IPS DF 6.9 (cell line): ENCODE data around the gene CLINT1.

Experiments used
- DNase-seq: peaks from one replicate; pipeline ENCODE4 v3.0.0-alpha.2; 2013; ENCODE audit warnings: low read depth, low spot score
- H3K27ac ChIP-seq: one replicate; pipeline ENCODE4 v1.5.1; 2013; ENCODE audit warnings: low read length, control low read depth
- H3K27me3 ChIP-seq: 2 replicates; pipeline ENCODE4 v1.6.1; 2013; ENCODE audit warnings: mild to moderate bottlenecking, low read length; ENCODE audit not compliant: control insufficient read depth, insufficient read depth
- H3K36me3 ChIP-seq: 2 replicates; pipeline ENCODE4 v1.6.1; 2013; ENCODE audit warnings: low read length; ENCODE audit not compliant: control insufficient read depth, insufficient read depth
- H3K4me1 ChIP-seq: 2 replicates; pipeline ENCODE4 v1.6.1; 2013; ENCODE audit warnings: low read length; ENCODE audit not compliant: control insufficient read depth, insufficient read depth
- H3K4me3 ChIP-seq: 2 replicates; pipeline ENCODE4 v1.5.1; 2013; ENCODE audit warnings: mild to moderate bottlenecking, low read length
- H3K9me3 ChIP-seq: 2 replicates; pipeline ENCODE4 v1.6.1; 2013; ENCODE audit warnings: low read length, inconsistent platforms; ENCODE audit not compliant: control insufficient read depth, insufficient read depth
- WGBS: extraction: QIAGEN DNeasy Blood & Tissue Kit; methylation state at CpG from one replicate; pipeline ENCODE4 v1.1.7; 2013; ENCODE audit warnings: mixed read lengths, missing lambda C conversion rate; ENCODE audit not compliant: insufficient read length, insufficient coverage; 5-methylcytosine and 5-hydroxymethylcytosine counted together

Gene CLINT1

DNA sequence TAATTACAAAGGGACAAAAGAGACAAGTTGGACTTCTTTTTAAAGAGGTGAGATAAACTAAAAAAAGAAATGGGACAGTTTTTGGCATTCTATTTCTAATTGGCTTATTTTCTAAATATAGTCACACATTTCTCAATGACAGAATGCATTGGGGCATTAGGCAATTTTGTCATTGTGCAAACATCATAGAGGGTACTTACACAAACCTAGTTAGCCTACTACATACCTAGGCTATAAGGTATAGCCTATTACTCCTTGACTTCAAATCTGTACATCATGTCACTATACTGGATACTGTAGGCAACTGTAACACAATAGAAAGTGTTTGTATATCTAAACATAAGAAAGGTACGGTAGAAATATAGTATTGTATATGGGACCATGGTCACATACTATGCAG lies 59.4 kb downstream of the CLINT1 start:
- H3K36me3 ChIP-seq: peaks cover 2% of the 10 kb centered on the region; the same call in 1 of the 2 replicates

DNA sequence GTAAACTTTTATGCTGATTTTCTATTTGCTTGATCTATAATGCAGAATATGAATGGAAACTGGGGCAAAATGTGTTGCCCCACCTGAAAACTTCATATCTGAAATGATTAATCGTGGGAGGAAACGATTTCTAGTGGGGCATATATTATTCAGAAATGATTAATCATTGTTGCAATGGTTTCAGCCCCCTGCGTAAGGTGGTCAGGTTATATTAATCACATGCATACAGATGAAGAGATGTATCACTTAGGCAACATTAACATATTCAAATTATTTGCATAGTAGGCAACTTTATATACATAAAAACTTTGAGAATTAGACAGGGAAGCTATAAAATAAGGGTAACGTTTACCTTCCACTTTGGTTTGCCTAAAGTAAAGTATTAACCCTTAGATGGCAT lies 65.6 kb downstream of the CLINT1 start:
- no peak for DNase-seq
- Histone ChIP-seq H3K36me3 (no peaks in the 10 kb centered on the region; the same call in 1 of the 2 replicates), H3K27me3 (no peaks in the 10 kb centered on the region), H3K9me3 (no peaks in the 10 kb centered on the region), H3K27ac (no peak overlapping the region), H3K4me3 (no peak overlapping the region), H3K4me1 (no peaks in the 10 kb centered on the region)
- no CpG with 5 or more reads among the region's 4 CpGs for WGBS

More for the DNA sequence above, 59.4 kb downstream of the CLINT1 start:
- no peak overlapping the region for H3K4me3 ChIP-seq
- no peak overlapping the region for H3K27ac ChIP-seq
- DNase-seq: no peak
- WGBS: no CpG with 5 or more reads among the region's 1 CpG
- no peaks in the 10 kb centered on the region for H3K27me3 ChIP-seq
- no peaks in the 10 kb centered on the region for H3K4me1 ChIP-seq
- no peaks in the 10 kb centered on the region for H3K9me3 ChIP-seq

DNA sequence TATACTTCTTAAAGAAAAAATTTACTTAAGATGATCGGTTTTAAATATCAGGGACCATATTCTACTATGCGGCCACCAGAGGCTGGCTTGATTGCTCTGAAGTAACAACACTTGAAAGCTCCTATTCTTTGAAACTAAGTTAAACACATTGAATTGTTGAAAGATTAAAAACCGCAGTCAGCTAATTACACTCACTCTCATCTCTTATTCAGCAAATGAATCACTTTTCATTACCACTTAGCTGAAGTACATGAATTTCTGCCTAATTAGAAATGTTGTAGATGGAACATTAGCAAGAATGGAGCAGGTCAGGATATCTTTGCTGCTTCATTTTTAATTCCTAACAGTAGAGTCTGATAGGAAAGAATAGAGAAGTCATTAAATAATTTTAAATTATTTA lies 73.1 kb downstream of the CLINT1 start:
- Histone ChIP-seq H3K4me3 (no peak overlapping the region), H3K27me3 (no peaks in the 10 kb centered on the region), H3K4me1 (no peaks in the 10 kb centered on the region), H3K36me3 (peaks cover 3% of the 10 kb centered on the region; the same call in 1 of the 2 replicates), H3K27ac (no peak overlapping the region), H3K9me3 (no peaks in the 10 kb centered on the region)
- no CpG with 5 or more reads among the region's 3 CpGs for WGBS
- no peak for DNase-seq

DNA sequence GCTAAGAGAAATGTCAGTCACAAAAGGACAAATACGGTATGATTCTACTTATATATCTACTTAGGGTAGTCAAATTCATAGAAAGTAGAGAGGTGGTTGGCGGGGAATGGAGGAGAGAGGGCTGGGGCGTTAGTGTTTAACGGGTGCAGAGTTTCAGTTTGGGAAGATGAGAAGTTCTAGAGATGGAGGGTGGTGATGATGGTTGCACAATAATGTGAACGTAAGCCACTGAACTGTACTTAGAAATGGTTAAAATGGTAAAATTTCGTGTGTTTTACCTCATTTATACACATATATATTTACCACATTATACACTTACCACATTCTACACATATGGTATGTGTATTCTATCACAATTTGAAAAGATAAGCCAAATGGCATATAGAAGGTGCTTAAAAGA lies 79.7 kb downstream of the CLINT1 start:
- H3K27ac ChIP-seq: no peak overlapping the region
- no peaks in the 10 kb centered on the region for H3K9me3 ChIP-seq
- DNase-seq: no peak
- H3K27me3 ChIP-seq: no peaks in the 10 kb centered on the region
- H3K4me3 ChIP-seq: no peak overlapping the region
- WGBS: 100% methylated on average over 3 of the region's 6 CpGs
- H3K4me1 ChIP-seq: no peaks in the 10 kb centered on the region
- no peaks in the 10 kb centered on the region for H3K36me3 ChIP-seq

DNA sequence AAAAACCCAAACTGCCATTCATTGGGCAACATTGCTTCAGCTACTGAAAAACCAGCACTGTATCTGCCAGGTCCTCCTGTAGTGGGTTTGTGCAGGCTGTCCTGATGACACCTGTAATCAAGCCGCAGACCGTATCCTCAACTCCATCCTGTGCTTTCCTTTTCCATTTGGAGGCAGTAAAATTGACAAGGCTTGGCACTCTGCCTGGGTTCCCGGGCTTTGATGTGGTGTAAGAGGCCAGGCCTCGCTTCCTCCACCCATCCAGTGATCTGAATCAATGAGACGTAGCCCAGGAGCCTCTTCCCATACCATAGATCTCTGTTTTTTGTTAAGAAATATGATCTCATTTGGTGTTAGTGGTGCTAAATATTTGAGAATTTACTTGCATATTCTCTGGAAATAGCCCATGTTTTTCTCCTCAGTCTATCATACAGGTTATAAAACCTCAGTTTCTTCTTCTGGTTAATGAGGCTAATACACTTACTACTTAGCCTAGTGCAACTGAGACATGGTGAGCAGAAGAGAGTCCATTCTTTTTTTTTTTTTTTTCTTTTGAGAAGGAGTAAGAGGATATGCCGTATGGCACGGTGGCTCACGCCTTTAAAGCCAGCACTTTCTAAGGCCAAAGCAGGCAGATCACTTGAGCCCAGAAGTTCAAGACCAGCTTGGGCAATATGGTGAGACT lies 80.7 kb downstream of the CLINT1 start:
- no peak for DNase-seq
- no CpG with 5 or more reads among the region's 8 CpGs for WGBS

DNA sequence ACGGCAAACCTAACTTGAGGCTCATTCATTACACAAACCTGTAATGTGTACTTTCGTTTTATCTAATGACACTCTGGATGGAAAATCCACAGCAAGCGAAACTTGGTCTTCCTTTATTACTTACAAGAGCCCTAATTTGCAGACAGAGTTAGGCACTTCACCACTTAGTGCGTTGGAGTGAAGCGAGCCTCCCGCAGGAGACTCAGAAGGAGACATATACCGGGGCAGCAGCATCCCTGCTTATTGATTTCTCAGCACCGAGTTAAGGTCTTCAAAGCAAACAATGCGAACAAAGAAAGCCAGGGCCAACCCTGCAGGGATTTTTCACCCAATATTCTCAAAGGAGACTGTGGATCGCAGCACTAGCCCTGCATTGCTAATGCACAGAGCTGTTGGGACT lies 86.8 kb downstream of the CLINT1 start:
- Histone ChIP-seq H3K4me1 (no peaks in the 10 kb centered on the region), H3K4me3 (no peak overlapping the region), H3K36me3 (no peaks in the 10 kb centered on the region), H3K27ac (no peak overlapping the region), H3K9me3 (no peaks in the 10 kb centered on the region), H3K27me3 (no peaks in the 10 kb centered on the region)
- WGBS: no CpG with 5 or more reads among the region's 10 CpGs
- no peak for DNase-seq

More for the DNA sequence above, 80.7 kb downstream of the CLINT1 start:
- no peak overlapping the region for H3K27ac ChIP-seq
- no peaks in the 10 kb centered on the region for H3K4me1 ChIP-seq
- H3K27me3 ChIP-seq: no peaks in the 10 kb centered on the region
- no peaks in the 10 kb centered on the region for H3K9me3 ChIP-seq
- H3K36me3 ChIP-seq: no peaks in the 10 kb centered on the region
- no peak overlapping the region for H3K4me3 ChIP-seq

DNA sequence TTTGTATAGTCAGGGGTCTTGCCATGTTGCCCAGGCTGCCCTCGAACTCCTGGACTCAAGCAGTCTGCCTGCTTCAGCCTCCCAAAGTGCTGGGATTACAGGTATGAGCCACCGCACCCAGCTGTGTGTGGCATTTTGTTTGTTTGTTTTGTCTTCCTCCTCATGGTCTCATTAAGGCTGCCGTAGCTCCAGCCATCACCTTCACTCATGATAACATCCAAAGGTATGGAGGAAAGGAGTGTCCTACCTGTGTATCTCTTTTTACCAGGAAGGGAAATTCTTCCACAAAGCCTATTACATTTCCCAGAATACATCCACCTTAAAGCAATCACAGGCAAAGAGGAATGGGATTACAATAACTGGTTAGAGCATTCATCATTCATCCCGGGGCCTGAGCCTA lies 88.3 kb downstream of the CLINT1 start:
- H3K4me1 ChIP-seq: no peaks in the 10 kb centered on the region
- WGBS: no CpG with 5 or more reads among the region's 4 CpGs
- DNase-seq: no peak
- H3K27me3 ChIP-seq: no peaks in the 10 kb centered on the region
- no peak overlapping the region for H3K27ac ChIP-seq
- no peak overlapping the region for H3K4me3 ChIP-seq
- H3K9me3 ChIP-seq: no peaks in the 10 kb centered on the region
- H3K36me3 ChIP-seq: no peaks in the 10 kb centered on the region

DNA sequence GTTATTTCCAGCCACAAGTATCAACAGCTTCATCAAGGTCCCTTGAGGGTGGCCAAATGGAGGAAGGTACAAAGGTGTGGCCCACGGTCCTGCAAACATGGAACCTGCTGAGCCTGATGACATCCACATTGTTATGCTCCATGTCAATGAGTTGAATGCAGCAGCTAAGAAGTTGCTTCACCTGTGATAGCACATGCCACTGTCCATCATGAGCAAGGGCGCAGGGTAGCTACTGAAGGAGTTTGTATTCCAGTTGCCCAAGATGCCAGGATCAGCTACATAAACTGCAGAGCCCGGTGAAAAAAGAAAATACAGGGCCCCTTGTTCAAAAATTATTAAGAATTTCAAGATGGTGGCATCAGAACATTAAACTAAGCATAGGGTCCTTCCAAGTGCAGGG lies 91.3 kb downstream of the CLINT1 start:
- Histone ChIP-seq H3K4me3 (no peak overlapping the region), H3K9me3 (no peaks in the 10 kb centered on the region), H3K36me3 (no peaks in the 10 kb centered on the region), H3K27me3 (no peaks in the 10 kb centered on the region), H3K4me1 (no peaks in the 10 kb centered on the region), H3K27ac (no peak overlapping the region)
- no peak for DNase-seq
- no CpG with 5 or more reads among the region's 3 CpGs for WGBS

DNA sequence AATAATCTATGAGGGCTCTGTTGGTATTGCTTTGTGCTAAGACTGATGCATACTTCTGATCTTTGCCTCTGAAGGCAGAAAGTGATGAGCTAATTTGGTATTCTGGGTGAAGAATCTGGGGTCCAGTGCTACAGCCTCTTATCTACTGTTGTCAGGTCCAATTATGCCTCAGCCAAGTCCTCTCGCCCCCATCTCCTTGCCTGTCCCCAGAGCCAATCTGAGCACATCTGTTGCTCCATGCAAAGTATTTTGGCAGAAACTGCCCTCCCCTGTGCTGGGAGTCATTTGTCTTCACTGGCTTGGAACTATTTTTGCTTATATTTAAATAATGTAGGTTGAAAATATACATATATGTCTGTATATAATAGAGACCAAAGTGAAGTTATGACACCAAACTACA lies 92.0 kb downstream of the CLINT1 start:
- no peak for DNase-seq
- H3K27me3 ChIP-seq: no peaks in the 10 kb centered on the region
- H3K4me3 ChIP-seq: no peak overlapping the region
- WGBS: no CpG with 5 or more reads among the region's 1 CpG
- H3K36me3 ChIP-seq: no peaks in the 10 kb centered on the region
- no peak overlapping the region for H3K27ac ChIP-seq
- H3K9me3 ChIP-seq: no peaks in the 10 kb centered on the region
- H3K4me1 ChIP-seq: no peaks in the 10 kb centered on the region

DNA sequence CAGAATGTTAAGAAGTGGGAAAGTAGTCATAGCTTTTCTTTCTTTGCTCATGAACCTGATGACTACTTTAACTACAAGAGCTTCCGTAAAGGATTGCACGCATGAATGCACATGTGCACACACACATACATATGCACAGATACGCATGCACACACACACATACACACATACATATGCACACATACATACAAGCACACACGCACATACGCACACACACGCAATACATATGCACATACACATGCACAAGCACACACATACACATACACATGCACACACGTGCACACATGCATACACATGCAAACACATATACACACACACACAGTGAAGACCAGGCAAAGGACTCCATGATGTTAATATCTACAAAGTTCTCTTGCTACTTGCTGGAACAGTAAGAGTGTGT lies 92.5 kb downstream of the CLINT1 start:
- Histone ChIP-seq H3K9me3 (no peaks in the 10 kb centered on the region), H3K36me3 (no peaks in the 10 kb centered on the region), H3K27ac (no peak overlapping the region), H3K4me1 (no peaks in the 10 kb centered on the region), H3K27me3 (no peaks in the 10 kb centered on the region), H3K4me3 (no peak overlapping the region)
- DNase-seq: no peak
- 100% methylated on average over 3 of the region's 7 CpGs for WGBS

DNA sequence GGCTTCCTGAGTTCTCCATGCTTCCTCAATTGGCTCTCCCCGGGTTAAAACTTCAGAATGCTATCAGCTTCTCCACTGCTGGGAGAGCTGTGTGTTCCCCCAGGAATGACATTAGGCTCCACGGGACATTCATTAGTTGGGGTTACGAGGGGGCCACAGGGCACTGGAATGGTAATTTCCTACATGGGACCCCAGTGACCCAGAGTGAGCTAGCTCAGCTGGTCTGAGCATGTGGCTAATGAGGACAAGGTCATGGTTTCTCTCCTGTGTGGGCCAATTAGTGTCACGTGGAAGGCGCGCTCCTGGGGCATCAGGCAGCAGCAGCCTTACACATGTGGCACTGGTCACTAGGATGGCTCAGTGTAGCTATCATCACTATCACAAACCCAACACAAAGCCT lies 94.4 kb downstream of the CLINT1 start:
- Histone ChIP-seq H3K4me1 (no peaks in the 10 kb centered on the region), H3K36me3 (no peaks in the 10 kb centered on the region), H3K27ac (no peak overlapping the region), H3K27me3 (no peaks in the 10 kb centered on the region), H3K4me3 (no peak overlapping the region), H3K9me3 (no peaks in the 10 kb centered on the region)
- no peak for DNase-seq
- no CpG with 5 or more reads among the region's 6 CpGs for WGBS
